WTC11 (cell line): Measurements from ENCODE around the gene JCHAIN.

ENCODE experiments used
- ELF4 ChIP-seq: sonication (generic); formaldehyde crosslinking; IDR thresholded peaks from 2 replicates; pipeline ENCODE4 v1.8.1; 2022; ENCODE audit warnings: low read depth, mild to moderate bottlenecking, moderate library complexity, missing genetic modification reagents
- FOXJ3 ChIP-seq: sonication (generic); formaldehyde crosslinking; IDR thresholded peaks from 2 replicates; pipeline ENCODE4 v1.9.0; 2021; ENCODE audit warnings: missing genetic modification reagents, mild to moderate bottlenecking, borderline replicate concordance
- FOXK1 ChIP-seq: sonication (generic); formaldehyde crosslinking; IDR thresholded peaks from 2 replicates; pipeline ENCODE4 v1.8.0; 2022; ENCODE audit warnings: mild to moderate bottlenecking, moderate library complexity, missing genetic modification reagents
- ZNF121 ChIP-seq: sonication (generic); formaldehyde crosslinking; IDR thresholded peaks from 2 replicates; pipeline ENCODE4 v1.8.0; 2023; ENCODE audit warnings: missing genetic modification reagents
- TF ChIP-seq, protein P1 (sequence below): fragments of 200-600 bp; IDR thresholded peaks from 2 replicates; pipeline ENCODE4 v1.8.0; 2022; ENCODE audit warnings: antibody characterized with exemption
- TF ChIP-seq, protein P2 (sequence below): sonication (generic); formaldehyde crosslinking; IDR thresholded peaks from 2 replicates; pipeline ENCODE4 v1.8.1; 2023; ENCODE audit warnings: mild to moderate bottlenecking, missing genetic modification reagents
- TF ChIP-seq, protein P3 (sequence below): sonication (generic); formaldehyde crosslinking; conservative IDR thresholded peaks from 2 replicates; pipeline ENCODE4 v1.8.1; 2022; ENCODE audit warnings: mild to moderate bottlenecking, missing genetic modification reagents
- TF ChIP-seq, protein P4 (sequence below): sonication (generic); formaldehyde crosslinking; IDR thresholded peaks from 2 replicates; pipeline ENCODE4 v1.8.1; 2022; ENCODE audit warnings: low read depth, missing genetic modification reagents, borderline replicate concordance

DNA sequence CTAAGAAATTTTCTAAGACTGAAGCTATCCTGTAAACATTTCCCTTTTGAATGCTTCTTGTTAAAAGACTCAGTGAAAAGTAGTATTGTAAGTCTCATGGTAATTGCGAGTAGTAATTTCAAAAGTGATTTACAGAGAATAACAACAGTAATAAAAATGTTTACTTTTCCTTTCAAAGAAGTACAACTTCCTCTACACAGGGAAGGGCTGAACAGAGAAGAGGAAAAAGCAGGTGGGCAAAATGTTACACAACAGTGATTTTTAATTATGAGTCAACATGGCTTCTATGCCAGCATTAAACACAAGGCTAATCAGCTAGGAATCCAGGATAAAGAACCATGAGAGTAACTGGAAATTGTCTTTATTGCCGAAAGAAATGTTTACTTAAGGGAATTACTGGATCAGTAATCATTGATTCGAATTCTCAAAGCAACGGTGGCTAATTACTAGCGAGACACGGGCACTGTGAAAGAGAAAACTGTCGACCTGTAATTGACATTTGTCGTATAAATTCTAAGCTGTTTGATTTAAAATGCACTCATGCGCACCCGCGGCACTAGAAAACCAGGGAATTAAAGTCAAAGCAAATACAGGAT, 37.4 kb upstream of the JCHAIN start:
- TF ChIP-seq, protein P1, sequence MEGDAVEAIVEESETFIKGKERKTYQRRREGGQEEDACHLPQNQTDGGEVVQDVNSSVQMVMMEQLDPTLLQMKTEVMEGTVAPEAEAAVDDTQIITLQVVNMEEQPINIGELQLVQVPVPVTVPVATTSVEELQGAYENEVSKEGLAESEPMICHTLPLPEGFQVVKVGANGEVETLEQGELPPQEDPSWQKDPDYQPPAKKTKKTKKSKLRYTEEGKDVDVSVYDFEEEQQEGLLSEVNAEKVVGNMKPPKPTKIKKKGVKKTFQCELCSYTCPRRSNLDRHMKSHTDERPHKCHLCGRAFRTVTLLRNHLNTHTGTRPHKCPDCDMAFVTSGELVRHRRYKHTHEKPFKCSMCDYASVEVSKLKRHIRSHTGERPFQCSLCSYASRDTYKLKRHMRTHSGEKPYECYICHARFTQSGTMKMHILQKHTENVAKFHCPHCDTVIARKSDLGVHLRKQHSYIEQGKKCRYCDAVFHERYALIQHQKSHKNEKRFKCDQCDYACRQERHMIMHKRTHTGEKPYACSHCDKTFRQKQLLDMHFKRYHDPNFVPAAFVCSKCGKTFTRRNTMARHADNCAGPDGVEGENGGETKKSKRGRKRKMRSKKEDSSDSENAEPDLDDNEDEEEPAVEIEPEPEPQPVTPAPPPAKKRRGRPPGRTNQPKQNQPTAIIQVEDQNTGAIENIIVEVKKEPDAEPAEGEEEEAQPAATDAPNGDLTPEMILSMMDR: no peak
- TF ChIP-seq ZNF121: no peak
- TF ChIP-seq, protein P2, sequence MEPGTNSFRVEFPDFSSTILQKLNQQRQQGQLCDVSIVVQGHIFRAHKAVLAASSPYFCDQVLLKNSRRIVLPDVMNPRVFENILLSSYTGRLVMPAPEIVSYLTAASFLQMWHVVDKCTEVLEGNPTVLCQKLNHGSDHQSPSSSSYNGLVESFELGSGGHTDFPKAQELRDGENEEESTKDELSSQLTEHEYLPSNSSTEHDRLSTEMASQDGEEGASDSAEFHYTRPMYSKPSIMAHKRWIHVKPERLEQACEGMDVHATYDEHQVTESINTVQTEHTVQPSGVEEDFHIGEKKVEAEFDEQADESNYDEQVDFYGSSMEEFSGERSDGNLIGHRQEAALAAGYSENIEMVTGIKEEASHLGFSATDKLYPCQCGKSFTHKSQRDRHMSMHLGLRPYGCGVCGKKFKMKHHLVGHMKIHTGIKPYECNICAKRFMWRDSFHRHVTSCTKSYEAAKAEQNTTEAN: no peak
- TF ChIP-seq ELF4 (CRISPR knock-in tag): no peak
- TF ChIP-seq, protein P3, sequence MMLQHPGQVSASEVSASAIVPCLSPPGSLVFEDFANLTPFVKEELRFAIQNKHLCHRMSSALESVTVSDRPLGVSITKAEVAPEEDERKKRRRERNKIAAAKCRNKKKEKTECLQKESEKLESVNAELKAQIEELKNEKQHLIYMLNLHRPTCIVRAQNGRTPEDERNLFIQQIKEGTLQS: no peak
- TF ChIP-seq FOXJ3 (CRISPR knock-in tag): no peak
- TF ChIP-seq FOXK1: no peak
- TF ChIP-seq, protein P4, sequence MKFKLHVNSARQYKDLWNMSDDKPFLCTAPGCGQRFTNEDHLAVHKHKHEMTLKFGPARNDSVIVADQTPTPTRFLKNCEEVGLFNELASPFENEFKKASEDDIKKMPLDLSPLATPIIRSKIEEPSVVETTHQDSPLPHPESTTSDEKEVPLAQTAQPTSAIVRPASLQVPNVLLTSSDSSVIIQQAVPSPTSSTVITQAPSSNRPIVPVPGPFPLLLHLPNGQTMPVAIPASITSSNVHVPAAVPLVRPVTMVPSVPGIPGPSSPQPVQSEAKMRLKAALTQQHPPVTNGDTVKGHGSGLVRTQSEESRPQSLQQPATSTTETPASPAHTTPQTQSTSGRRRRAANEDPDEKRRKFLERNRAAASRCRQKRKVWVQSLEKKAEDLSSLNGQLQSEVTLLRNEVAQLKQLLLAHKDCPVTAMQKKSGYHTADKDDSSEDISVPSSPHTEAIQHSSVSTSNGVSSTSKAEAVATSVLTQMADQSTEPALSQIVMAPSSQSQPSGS (CRISPR knock-in tag): no peak
